GM18909 (cell line): ENCODE data around the gene PROM1.

Experiments
- ATAC-seq: cut with Tn5 transposase; IDR thresholded peaks from one replicate; pipeline ENCODE4 v1.9.1; 2021; ENCODE audit warnings: mild to moderate bottlenecking; ENCODE audit not compliant: unreplicated experiment, poor library complexity

PROM1 gene

DNA sequence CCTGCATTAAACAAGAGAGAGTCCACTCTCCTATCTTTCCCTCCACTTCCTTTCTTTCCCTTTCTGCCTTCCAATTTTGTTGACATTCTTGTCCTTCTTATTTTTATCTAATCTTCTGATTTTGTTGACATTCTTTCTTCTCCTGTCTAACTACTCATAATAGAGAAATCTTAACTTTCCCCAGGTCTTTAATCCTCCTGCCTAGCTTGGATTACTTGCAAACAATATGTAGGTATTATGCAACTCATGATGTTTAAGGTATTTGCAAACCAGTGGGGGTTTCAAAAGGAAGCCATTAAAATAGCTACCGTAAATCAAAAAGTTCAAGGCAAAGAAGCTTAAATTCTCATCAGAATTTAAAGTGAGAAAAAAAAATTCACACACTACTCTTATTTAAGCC lies 53.9 kb downstream of the PROM1 start:
- no peak for ATAC-seq

DNA sequence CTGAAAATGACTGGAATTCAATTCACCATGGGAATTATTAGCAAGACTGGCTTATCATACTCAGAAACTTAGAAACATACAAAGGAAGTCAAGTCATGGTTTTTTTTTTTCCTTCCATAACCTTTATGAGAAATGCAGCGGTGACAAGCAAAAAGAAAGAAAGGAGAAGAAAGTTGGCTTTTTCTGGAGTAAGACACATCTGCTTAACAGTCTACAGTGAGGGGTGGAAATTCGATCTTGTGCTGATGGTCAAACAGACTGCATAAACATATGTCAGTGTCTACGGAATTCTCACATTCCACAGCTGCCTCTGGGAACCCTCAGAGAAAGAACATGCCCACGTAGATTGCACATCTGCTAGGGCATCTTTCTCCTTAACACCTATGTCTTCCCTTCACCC lies 54.6 kb downstream of the PROM1 start:
- ATAC-seq, result no peak

DNA sequence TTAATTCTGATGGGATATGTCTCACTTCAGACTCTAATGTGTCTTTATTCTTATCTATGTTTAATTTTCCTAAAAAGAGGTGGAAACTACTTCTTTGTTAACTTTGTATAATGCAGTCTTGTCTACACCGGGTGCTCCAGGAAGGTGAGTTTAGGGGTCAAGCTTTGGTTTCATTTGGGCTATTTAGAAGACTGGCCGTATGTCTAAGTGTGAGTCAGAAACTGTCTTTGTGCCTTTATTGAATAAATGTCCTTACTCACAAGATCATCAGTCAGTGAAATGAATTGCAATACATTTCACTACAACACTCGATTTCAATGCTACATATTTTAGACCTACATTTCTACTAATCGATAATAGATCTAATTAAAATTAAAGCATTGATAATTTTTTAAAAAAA lies 56.2 kb downstream of the PROM1 start:
- no peak for ATAC-seq

DNA sequence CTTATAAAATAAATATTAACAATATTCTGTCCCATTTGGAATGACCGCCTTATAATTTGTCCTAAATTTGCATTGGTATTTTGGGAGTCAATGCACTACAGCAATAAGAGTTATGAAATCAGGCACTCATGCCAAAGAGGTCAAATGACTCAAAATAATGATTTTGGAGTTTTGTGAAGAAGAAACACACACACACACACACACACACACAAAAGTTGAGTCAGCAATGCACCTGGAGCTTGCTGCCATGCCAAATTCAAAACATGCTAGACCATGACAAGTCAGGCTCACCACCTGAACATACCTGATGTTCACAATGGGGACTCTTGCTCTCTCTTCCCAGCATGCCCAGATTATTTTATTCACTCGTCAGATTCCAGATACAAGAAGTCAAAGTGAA lies 56.7 kb downstream of the PROM1 start:
- ATAC-seq, result no peak

DNA sequence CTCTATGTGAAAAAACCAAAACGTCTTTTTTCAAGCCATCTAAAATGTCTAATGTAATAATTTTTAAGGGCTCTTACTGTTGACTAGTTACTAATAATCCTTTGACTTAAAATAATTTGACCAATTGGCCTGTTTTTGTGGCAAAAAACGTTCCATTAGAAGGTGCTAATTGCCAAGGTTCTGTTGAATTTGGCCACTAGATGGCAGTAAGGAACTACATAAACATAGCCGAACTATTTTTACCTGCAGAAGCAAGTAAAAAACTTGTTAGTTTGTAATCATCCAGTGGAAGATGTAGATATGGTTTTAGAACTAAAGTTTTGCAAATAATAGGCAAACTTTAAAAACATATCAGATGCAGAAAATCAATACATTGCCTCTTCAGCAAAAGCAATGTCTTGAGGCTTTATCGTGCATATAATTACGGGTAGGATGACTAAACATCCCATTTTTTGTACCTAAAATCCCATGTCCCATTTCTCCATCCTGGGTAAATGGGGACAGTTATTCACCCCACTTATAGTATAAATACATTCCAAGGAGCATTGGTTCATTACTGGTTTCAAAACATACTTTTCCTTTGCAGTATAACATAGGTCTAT lies 57.6 kb downstream of the PROM1 start:
- no peak for ATAC-seq

DNA sequence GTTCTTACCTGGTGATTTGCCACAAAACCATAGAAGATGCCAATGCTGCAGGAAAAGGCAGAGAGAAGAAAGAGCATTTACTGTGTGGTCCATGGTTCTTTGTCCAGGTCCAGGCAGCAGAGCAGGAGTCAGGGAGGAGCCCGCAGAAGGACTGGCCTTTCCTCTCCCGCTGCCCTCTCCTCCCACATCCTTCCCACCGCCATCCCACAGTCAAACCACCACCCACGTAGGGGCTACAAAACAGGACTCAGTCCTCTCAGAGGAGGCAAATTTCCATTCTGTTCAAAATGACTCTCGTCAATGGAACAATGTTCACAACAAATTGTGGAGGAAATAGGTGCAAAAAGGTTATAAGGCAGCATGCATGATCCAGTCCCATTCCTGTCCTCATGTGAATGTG lies 58.6 kb downstream of the PROM1 start:
- no peak for ATAC-seq

DNA sequence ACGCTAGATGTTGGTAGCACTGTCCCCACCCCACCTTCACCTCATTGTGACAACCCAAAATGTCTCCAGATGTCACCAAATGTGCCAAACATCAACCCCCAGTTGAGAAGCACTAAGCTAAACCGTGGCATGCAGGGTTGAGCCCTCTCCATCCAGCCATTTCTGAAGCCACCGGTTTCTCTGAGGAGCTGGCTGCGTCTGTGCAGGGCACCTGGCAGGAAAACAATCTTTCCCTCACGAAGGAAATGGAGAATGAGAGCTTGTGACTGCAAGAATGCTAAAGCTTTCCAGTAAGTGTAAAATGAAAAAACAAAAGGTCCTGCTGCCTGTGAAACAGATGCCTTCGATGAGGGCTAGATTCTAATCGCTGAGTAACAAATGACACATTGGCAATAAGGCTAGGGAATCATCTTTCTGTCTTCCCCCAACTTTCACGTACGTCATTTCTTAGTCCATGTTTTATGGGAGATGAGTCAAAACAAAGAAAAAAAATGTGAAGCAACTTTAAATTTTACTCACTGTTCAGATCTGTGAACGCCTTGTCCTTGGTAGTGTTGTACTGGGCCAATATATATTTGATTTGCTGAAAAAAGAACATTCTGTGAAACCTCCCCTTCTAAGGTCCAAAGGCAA lies 59.9 kb downstream of the PROM1 start:
- ATAC-seq, result no peak

DNA sequence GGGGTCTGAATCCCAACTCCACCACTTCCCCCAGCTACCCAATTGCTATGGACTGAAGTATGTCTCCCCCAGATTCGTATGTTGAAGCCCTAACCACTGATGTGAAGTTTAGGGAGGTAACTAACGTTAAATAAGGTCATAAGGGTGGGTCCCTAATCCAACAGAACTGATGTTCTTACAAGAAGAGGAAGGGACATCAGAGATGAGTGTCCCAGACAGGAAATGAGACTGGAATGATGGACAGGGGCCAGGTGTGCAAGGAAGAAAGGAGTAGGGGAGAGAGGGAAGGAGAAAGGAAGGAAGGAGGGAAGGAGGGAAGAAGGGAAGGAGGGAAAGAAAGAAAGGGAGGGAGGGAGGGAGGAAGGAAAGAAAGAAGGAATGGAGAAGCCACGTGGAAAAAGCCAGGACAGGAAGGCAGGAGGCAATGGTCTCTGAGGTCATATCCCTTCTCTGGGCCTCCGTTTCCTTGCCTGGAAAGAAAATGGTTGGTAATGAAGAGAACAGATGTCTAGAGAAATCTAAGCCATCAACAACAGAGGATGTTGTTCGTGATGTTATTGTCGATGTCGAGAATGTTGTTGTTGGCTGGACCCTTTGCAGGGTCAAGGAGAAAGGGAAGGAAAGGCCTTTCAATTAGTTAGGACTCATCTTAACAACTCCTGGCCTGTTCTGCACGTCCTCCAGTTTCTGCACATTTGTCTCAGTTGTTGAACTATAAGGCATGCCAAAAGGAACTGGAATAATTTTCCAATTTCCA lies 61.8 kb downstream of the PROM1 start:
- no peak for ATAC-seq

DNA sequence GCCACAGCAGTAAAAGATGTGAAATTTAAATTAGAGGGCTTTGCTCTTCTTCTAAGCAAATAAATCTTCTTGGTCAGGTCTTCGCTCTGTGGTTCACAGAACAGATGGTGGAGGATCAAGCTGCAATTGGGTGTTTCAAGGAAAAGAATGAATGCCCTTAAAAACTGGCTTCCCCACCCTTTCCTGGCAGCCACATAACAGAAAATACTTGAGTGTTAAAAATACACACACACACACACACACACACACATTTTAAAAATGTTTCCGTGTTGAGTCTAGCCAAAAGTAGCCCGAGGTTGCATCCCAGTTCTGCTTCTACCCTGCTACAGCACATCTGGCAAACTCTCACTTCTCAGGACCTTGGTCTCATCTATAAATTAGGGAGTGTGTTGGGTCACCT lies 64.2 kb downstream of the PROM1 start:
- ATAC-seq, result no peak

DNA sequence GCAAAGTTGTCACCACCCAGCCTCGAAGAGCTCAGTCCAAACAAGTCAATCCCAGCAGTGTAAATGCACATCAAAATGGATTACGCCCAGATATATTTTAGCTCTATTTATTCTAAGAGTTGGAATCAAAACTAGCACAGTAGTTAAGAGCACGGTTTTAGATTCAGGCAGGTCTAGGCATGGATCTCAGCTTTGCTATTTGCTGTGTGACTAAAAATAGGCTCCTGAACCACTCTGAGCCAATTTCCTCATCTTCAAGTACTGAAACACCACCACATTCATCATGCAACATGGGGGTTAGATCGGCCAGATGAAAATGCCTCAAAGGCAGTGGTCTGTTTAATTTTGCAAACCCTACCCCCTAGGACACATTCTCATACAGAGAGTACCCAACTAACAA lies 65.0 kb downstream of the PROM1 start:
- no peak for ATAC-seq

DNA sequence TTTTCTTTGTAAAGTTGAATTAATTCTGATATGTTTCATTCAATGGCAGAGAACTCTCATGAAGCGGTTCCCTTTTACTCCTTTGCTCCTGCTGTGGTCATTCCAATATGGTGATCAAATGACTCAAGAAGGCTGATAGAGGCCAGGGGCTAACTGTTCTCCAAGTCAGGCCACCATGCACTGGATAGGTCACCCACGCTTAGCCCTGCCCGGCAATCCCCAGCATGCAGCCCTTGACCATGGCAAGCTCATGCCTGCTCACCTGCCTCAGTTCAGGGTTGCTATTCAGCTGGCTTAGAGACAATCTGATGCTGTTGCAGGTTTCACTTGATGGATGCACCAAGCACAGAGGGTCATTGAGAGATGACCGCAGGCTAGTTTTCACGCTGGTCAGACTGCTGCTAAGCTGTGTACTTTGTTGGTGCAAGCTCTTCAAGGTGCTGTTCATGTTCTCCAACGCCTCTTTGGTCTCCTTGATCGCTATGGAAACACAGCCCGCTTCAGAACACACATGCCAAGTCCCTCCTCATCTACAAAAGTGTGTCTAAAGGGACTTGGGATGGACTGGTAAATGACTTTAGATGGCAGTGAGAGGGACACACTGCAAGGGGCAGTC lies 65.7 kb downstream of the PROM1 start:
- ATAC-seq, result no peak

DNA sequence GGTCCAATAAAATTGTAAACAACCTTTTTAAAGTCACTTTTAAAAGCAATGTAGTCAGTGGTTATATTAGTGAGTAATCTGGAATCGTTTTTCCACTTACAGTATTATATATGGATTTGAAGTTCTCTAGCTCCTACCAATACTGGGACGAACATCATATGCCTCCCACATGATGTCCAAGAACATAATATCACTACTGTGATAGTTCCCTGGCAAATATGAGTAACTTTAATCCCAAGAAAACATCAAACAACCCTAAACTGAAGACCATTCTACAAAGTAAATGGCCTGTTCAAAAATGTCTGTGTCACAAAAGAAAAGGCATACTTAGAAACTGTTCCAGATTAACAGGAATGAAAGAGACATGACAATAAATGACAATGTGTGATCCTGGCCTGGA lies 67.3 kb downstream of the PROM1 start:
- ATAC-seq, result no peak

DNA sequence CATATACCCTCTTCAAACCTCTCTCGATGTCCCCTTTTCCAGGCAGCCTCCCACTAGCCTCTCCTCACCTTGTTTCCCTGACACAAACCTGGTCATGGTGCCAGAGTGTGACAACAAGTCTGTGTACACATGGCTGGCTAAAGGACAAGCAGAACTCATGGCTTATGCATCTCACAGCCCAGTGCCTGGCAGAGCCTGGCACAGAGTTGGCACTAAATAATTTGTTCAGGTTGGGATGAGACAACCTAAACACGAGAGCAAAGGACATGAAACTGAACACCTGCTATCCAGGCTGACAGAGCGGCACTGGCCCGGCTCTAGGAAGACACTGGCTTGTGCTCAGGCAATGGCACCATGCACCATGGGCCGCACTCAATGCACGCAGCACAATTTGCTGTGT lies 72.7 kb downstream of the PROM1 start:
- no peak for ATAC-seq

DNA sequence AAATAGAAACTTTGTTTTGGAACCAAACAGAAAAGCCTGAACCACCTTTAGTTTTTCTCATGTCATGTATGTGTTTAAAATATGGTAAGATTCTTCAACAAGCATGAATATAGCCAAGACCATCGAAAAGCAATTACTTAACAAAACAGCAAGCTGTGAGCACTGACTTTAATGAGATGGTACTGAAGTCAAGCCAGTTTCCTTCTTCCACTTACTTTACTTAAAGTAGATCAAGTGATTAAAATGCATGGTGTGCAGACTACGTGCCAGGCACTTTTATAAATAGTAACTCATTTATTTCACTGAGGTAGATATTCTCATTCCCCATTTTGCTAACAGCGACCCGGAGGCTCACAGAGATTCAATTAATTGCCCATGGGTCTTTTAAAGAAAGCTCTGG lies 74.7 kb downstream of the PROM1 start:
- no peak for ATAC-seq

DNA sequence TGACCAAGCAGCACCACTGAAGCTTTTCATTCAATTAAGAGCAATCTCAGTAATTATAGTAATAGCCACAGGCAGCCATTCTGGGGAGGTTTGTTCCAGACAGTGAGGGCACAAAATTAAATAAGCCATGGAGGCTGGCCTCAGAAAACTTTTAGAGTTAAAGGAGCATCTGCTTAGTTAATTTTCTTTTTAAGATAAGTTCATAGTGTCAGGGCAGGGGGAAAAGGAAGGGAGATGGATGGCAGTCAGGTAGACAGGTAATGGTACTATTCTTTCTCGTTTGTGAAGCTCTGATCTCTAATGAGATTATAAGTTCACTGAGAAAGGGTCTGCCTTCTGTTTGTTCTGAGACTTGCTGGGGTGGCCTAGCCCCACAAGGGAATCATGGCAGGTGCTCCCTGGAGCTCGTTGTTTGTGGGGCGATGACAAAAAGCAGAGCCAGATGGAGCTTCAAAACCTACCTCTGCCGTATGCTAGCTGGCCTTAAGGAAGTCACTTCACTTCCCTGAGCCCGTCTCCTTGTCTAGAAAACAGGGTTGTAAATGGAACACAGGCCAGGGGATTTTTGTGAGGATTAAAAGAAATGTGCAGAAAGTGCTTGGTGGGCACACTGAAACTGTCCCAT lies 76.2 kb downstream of the PROM1 start:
- no peak for ATAC-seq

DNA sequence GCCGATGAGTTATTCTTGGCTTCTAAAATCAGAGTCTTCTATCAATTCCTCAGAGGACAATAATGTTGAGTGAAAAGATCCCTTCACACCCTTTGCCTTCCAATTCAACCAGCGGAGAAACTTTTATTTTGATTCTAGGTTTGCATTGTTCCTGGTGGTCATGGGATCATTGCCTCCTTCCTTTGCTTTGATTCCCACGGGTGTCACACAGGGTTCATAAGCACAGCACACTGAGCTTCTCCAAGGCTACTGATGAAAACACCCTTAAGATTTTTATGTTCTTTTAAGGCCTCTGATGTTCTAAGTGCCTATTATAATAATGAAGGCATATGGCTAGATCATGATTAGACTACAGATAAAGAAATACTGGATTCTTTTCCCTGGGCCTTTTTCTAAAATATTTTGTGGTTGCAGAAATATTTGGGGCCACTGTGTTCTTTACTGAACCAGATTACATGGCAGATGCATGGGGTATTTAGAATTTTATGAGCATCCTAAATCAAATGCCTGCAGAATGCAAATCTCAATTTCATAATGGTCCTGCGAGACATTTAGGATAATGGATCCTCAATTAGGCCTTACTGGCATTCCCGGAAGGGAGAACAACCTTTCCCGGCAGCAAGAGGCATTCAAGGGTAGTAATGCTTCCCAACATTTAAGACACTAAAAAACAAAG lies 76.9 kb downstream of the PROM1 start:
- no peak for ATAC-seq

DNA sequence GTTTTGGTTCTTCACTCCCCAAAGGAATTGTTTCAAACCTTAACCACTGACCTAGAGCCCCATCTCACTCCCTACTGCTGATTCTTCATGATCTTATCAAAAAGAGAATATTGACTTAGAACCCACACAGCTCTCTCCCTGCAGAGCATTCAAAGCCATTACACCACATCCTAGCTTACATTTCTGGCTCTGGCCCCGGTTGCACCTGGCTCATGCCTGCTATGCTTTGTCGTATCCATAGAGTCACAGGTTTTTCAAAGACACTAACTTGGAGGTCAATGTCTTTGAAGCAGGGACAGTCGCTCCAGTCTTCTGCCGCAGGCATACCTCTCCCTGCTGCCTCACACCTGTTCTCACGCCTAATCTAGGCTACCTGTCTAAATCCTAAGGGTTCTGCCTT lies 78.1 kb downstream of the PROM1 start:
- ATAC-seq, result no peak

DNA sequence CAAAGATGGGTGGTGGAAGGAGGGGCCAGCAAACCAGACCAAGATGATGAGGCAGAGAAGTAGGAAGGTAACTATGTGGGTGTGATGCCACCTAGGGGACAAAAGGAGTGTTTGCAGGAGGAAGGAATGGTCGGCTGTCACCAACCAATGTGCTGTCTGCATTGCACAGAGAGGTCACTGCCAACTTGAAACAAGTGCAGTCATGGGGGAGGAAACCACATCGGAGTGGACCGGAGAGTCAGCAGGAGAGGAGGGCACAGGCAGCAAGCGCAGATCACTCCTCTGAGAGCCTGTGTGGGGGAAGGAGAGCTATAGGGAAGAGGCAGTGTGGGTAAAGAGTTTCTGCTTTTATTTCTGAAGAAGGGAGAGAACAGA lies 82.4 kb downstream of the PROM1 start:
- ATAC-seq, result peak; percentile 93

DNA sequence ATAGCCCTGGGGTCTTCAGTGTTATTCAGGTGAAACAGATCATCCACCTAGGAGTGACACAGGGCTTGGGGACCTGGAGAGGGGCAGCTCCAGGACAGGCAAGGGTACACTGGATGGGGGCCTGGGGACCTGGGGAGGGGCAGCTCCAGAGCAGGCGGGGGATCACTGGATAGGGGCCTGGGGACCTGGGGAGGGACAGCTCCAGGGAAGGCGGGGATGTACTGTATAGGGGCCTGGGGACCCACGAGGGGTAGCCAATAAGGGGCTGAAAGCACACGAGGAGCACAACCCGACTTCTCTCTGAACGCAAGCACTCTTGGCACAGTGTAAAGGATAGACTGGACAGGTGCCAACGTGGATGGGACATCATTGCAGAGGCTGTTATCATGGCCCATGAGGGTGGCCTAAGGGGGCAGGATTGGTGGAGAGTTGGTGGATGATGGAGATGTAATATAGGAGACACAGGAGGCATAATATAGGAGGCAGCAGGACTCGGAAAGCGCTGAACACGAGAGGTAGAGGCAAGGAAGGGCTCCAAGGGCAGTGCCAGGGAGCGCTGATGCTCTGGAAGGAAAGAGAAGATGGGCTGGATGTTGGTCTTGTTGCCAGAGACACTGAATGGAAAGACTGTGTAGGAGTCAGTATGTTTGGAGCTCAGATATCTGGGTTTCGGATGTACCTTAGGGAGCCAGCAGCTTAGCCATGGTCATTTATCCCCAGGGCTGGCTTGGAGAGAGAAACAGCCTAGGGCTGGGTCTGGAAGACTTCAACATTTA lies 82.9 kb downstream of the PROM1 start:
- ATAC-seq, result peak; percentile 16

DNA sequence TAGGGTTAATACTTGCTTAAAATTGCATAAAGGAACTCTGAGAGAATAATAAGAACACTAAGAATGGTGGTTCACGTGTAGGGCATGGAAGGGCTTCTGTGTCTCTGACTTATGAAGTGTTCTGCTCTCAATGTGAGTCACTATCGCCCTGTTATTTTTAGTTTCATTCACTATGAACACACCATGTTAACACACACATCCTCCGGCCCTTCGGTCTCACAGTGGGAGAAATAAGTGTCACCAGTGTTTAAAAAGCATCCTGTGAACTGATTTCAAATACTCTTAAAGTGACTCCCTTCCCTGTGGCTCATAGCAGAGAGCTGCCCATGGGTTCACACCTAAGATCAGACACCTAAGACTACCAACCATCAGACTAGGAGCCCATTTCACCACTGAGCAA lies 87.0 kb downstream of the PROM1 start:
- ATAC-seq, result no peak
